HG03025 (cell line): ENCODE results near the gene RHD.
"Not testable (repeated sequence)": the region's sequence is repeated elsewhere in the genome, so short reads cannot be mapped to it uniquely, and the experiment has no call there.

Experiments used
- ATAC-seq: cut with Tn5 transposase; IDR thresholded peaks from one replicate; pipeline ENCODE4 v1.9.1; 2021; ENCODE audit warnings: mild to moderate bottlenecking, moderate library complexity; ENCODE audit not compliant: unreplicated experiment, low FRiP score

The RHD gene

DNA sequence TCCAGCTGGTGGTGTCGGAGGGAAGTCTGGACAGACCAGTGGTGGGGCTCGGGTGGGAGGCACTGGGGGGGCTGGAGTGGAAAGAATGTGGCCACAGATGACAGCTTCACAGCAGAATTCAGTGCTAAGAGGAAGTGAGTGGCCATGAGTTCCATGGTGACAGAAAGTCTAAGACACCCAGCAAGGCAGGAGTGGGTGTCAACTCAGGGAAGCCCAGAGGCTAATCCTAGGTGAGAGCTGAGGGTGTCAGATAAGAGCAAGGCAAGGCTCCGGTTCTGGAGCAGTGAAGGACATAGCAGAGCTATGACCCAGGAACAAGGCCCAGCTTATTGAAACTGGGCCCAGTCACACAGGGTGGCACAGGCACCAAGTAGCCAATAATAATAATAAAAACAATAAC lies 30.0 kb downstream of the RHD start:
- ATAC-seq = not testable (repeated sequence)

GRCh38 chr1:25304936-25305335 lies 32.6 kb downstream of the RHD start:
- ATAC-seq = not testable (repeated sequence)

GRCh38 chr1:25308168-25308567 lies 35.9 kb downstream of the RHD start:
- ATAC-seq = not testable (repeated sequence)

DNA sequence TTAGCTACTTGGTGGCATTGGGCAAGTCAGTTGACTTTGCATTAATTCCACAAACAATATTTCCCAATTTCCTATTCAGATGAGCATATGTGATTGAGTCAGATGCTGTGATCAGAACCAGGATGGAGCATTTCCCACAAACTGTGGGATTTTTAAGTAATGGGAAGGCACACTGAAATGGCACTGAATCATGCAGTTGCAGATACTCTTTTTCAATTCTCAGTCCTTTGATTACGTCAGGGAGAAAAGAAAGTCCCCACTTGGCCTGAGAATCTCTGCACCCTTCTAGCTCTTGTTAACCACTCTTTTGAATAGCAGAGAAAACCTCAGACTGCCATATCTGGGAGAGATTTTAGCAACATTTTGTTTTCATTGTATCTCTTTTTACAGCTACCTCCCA lies 36.8 kb downstream of the RHD start:
- not testable (repeated sequence) for ATAC-seq

DNA sequence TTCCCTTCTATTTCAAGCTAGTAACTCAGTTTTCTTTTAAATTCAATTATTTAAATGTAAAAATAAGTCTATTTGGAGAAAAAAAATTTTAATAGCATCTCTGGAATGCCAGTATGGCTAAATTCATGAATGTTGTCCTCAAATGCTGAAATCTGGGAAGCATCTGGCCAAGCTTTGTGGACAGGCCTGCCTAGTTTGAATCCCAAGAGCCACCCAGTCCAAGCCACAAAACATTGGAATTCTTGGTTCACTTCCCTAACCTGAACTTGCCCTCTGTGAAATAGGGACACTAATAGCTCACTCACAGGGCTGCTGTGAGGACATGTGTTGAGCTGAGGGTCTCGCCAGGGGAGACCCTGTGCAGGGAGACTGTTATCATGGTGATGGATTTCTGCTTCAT lies 37.2 kb downstream of the RHD start:
- ATAC-seq = not testable (repeated sequence)

DNA sequence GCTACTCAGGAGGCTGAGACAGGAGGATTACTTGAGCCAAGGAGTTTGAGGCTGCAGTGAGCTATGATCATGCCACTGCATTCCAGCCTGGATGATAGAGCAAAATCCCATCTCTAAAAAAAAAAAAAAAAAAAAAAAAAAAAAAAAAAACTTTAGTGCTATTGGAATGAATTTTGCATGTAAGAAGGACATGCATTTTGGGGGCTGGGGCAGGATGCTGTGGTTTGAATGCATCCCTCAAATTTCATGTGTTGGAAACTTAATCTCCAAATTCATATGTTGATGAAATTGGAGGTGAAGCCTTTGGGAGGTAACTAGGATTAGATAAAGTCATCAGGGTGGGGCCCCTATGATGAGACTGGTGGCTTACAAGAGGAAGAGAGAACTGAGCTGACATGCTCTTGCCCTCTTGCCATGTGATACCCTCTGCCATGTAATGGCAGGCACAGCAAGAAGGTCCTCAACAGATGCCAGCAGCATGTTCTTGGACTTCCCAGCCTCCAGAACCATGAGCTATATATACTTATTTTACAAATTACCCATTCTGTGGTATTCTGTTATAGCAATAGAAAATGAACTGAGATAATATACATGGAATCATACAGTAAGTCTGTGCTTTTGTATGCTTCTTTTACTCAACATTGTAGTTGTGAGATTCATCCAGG lies 40.6 kb downstream of the RHD start:
- ATAC-seq = not testable (repeated sequence)

DNA sequence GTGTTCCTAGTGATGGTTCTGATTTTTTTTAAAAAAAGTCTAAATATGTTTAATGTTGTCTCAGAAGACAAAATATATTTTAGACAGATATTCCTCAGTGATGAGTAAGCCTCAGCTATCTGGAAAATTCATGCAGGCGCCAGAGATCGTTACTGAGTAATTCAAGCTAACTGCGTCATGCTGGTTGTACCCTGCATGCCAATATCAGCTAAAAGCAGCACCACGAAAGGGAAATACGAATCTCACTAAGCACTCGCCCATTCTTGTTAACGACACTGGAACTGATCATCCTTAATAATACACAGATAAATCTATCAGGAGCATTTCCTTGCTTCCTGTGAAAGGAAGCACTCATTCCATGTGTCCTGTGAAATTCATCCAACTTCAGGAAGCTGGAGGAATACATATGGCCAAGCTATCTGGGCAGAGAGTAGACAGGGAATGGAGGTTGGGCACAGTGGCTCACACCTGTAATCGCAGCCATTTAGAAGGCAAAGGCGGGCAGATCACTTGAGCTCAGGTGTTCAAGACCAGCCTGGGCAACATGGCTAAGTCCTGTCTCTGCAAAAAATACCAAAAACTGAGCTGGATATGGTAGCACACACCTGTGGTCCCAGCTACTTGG lies 48.1 kb downstream of the RHD start:
- ATAC-seq = not testable (repeated sequence)

DNA sequence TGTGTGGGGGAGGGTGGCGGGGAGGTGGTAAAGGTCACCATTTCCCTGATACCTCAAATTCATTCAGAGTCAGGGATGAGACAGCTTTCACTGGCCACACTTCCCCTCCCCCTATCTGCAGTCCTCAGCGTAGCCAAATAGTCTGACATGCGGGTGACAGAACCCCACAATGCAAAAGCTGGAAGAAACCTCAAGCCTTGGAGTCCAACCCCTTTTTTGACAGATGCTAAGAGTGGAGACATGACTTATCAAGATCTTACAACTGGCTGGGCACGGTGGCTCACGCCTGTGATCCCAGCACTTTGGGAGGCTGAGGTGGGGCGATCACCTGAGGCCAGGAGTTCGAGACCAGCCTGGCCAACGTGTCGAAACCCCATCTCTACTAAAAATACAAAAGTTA lies 49.8 kb downstream of the RHD start:
- not testable (repeated sequence) for ATAC-seq

- ATAC-seq = not testable (repeated sequence)
These were observed 52.1 kb downstream of the RHD start for GRCh38 chr1:25324407-25324806.

DNA sequence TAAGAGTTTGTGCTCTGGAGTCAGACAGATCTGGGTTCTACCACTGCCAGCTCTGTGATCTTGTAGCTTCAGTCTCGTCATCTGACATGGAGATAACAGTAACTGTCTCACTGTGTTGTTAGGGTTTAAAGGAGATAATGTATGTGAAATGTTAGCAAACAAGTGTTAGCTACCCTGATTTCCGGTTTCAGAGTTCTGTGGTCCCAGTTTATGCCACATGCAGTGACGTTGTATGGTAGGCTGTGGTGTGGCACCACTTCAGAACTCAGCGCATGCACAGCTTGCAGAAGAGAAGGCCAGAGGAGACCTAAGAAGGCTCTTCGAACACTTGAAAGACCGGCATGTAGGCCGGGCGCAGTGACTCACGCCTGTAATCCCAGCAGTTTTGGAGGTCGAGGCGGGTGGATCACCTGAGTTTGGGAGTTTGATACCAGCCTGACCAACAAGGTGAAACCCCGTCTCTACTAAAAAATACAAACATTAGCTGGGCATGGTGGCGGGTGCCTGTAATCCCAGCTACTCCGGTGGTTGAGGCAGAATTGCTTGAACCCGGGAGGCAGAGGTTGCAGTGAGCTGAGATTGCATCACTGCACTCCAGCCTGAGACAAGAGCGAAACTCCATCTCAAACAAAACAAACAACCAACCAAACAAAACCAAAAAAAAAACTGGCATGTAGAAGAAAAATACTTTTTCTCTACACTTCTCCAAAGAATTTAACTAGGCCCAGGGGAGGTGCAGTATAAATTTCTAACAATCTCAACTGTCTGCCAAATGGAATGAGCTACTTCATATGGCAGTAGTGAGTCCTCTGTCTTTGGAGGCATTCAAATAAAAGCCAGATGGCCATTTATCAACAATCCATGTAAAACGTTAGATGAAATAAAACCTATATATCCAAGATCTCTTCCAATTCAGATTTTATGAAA lies 55.8 kb downstream of the RHD start:
- not testable (repeated sequence) for ATAC-seq

DNA sequence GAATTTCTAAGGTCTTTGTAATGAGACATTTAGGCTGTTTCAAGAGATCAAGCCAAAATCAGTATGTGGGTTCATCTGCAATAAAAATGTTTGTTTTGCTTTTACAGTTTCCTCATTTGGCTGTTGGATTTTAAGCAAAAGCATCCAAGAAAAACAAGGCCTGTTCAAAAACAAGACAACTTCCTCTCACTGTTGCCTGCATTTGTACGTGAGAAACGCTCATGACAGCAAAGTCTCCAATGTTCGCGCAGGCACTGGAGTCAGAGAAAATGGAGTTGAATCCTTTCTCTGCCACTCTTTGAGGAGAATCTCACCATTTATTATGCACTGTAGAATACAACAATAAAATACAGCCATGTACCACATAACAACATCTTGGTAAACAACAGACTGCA lies 56.5 kb downstream of the RHD start:
- not testable (repeated sequence) for ATAC-seq

DNA sequence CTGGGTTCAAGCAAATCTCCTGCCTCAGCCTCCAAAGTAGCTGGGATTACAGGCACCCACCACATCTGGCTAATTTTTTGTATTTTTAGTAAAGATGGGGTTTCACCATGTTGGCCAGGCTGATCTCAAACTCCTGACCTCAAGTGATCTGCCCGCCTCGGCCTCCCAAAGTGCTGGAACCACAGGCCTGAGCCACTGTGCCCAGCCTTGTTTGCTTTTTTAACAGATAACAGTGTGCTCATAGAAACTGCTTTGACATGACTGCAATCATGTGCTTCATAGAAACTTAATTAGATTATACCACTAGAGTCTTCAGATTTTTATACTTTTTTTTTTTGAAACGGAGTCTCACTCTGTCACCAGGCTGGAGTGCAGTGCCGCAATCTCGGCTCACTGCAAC lies 57.0 kb downstream of the RHD start:
- ATAC-seq = not testable (repeated sequence)

- not testable (repeated sequence) for ATAC-seq
These were observed 57.6 kb downstream of the RHD start for GRCh38 chr1:25329950-25330349.

DNA sequence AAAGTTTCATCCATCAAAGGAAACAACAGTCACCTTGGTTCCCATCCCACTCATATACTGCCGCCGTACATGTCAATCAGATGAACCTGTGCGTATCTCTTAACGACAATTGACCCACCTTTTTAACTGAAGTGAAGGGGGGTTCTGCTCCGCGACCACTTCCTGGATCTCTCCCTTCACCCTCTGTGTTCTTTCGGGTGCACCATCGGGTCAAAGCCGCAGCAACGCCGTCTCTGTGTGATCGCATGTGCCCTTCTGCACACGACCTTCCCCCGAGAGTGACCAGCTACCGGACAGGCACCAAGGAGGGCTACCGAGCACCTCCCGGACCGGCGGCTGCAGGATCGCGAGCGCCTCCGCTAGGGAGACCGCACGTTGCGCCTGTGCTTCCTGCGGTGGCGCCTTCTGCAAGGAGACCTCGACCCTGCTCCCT lies 64.6 kb downstream of the RHD start:
- ATAC-seq = not testable (repeated sequence)

- peak; percentile 61 for ATAC-seq
These were observed 65.3 kb downstream of the RHD start for GRCh38 chr1:25337483-25338187.

DNA sequence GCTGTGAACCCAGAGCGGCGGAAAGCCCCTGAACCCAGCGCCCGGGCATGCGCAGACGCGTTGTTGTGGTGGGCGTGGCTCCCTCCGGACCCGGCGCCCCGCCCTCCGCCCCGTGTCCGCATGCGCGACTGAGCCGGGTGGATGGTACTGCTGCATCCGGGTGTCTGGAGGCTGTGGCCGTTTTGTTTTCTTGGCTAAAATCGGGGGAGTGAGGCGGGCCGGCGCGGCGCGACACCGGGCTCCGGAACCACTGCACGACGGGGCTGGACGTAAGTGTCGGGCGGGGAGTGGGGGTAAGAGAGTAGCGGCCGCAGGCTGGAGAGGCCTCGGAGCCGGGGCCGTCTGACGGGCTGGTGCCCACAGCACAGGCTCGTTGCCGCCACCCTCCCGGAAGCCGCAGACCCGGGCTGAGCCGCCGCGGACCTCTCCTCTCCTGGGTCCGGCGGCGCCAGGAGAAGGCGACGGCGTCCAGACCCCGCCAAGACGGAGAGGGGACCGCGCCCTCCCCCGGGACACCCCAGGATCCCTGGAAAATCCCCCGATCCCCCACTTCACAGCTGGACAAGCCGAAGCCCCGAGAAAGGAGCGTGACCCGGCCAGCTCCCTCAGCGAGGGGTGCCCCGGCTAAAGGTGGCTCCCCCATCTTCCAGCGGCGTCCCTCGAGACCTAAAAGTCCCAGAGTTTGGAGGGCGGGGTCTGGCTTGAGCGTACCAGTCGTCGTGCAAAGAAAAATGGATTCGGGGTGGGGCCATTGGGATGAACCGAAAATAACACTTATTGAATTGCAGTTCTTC lies 66.1 kb downstream of the RHD start, which contains the start of gene TMEM50A:
TSS of gene TMEM50A (plus strand) at position 147 of the 794 bp plus-strand sequence. CDS start 2,153 bp downstream, outside the sequence.
- peak; percentile 68 for ATAC-seq

- ATAC-seq = no peak
These were observed 66.7 kb downstream of the RHD start for GRCh38 chr1:25338986-25339385.

DNA sequence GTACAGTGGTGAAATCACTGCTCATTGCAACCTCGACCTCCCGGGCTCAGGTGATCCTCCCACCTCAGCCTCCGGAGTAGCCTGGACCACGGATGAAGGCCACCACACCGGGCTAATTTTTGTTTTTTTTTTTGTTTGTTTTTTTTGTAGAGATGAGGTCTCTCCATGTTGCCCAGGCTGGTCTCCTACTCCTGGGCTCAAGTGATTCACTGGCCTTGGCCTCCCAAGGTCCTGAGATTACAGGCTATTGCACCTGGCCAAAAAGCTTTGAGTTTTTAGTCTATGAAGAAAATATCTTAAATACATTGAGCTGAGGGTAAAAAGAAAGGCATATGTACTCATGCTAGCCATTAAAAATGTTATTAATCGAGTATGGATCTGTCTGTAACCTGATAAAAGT lies 69.4 kb downstream of the RHD start:
- no peak for ATAC-seq

GRCh38 chr1:25342846-25343245 lies 70.5 kb downstream of the RHD start:
- ATAC-seq = no peak

DNA sequence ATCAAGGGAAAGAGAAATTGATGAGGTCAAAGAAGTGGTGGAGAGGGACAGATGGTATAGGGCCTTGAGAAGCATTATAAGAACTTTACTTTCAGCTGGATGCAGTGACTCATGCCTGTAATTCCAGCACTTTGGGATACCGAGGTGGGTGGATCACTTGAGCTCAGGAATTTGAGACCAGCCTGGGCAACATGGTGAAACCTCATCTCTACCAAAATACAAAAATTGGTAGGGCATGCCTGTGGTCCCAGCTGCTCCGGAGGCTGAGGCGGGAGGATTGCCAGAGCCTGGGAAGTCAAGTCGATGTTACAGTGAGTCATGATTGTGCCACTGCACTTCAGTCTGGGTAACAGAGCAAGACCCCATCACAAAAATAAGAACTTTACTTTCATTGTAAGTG lies 71.6 kb downstream of the RHD start:
- ATAC-seq = no peak
